ENCODE results near the gene ASCC1.

DNA sequence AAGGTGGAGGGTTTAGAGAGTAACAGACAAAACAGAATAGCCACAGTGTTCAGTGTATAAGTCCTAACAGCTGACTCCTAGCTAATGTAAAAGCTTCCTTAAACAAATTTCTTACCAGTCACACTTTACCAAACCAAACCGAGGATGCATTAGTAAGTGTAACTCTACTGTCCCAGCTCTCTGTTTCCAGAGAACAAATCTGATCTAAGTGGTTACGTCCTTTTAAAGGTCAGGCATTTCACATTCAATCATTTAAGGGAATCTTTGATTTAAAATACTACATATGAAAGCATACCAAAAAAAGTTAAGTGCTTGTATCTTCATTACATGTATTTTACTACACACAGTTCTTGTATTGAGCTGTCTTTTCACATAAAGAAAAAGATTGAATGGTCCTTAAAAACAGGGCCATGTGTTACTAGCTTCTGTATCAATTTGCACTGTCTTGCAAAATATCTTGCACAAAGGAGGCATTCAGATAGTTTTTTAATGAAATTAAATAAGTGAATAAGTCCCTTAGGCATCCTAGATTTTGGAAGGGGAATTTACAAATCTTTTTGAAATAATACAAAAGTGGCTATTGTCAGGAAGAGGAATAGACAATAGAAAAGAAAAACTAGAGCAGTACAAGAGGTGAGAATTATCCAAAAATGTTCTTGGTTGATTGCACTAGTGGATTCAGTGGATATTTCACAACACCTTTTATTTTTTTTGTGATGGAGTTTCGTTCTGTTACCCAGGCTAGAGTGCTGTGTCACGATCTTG lies 69.3 kb downstream of the ASCC1 start:
- TF ChIP-seq, protein P1, sequence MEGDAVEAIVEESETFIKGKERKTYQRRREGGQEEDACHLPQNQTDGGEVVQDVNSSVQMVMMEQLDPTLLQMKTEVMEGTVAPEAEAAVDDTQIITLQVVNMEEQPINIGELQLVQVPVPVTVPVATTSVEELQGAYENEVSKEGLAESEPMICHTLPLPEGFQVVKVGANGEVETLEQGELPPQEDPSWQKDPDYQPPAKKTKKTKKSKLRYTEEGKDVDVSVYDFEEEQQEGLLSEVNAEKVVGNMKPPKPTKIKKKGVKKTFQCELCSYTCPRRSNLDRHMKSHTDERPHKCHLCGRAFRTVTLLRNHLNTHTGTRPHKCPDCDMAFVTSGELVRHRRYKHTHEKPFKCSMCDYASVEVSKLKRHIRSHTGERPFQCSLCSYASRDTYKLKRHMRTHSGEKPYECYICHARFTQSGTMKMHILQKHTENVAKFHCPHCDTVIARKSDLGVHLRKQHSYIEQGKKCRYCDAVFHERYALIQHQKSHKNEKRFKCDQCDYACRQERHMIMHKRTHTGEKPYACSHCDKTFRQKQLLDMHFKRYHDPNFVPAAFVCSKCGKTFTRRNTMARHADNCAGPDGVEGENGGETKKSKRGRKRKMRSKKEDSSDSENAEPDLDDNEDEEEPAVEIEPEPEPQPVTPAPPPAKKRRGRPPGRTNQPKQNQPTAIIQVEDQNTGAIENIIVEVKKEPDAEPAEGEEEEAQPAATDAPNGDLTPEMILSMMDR (IDR thresholded peaks at IDR 0.05), result no peak
- TF ChIP-seq POLR2A (IDR thresholded peaks at IDR 0.05), result no peak
